ENCODE data around the gene MATCAP1. TPM values are rescaled to one million over a fixed set of nuclear protein-coding genes. Genes with fewer than 3 reads are reported as not detected.

The MATCAP1 gene
- total RNA-seq, 1 donor from 2014 or later: 29.0 TPM

DNA sequence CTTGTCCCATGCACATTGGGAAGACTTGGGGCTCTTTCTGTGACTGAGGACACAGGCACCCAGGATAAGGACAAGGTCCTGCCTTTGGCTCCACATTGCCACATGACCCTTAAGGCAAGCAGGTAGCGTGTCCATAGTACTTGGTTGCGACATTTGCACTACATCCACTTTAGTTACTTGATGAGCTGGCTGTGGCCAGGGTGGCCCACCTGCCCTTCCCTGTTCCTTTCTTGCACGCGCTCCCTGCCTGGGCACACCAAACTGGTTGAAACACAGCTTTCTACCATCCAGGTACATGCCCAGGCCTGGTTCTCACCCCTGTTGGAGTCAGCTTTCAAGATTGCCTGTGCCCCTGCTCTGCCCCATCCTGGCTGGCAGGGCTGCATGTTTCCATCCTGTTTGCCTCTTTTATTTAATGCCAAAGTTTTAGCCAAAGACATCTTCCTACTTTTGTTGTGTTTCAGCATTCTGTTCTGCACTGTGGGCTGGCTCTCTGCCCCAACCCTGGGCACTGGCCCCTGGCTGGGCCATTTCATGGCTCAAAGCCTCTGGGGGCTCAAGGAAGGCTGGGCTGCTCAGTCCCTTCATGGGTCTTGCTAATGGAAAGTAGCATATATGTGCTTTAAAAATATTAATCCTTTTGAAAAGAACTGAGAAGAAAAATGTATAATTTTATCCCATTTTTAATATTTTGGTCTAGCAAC is 36.2 kb downstream of the MATCAP1 start:
- Histone ChIP-seq H3K27me3 (ENCODE audit: low read depth) (peaks cover 12% of the 10 kb centered on the region), H3K4me3 (no peak overlapping the region), H3K27ac (no peak overlapping the region), H3K9me3 (no peaks in the 10 kb centered on the region), H3K36me3 (peaks cover 66% of the 10 kb centered on the region), H3K4me1 (peaks cover 21% of the 10 kb centered on the region)
- intact Hi-C loops (cut with DNase I): no loop called here
- TF ChIP-seq, protein P1, sequence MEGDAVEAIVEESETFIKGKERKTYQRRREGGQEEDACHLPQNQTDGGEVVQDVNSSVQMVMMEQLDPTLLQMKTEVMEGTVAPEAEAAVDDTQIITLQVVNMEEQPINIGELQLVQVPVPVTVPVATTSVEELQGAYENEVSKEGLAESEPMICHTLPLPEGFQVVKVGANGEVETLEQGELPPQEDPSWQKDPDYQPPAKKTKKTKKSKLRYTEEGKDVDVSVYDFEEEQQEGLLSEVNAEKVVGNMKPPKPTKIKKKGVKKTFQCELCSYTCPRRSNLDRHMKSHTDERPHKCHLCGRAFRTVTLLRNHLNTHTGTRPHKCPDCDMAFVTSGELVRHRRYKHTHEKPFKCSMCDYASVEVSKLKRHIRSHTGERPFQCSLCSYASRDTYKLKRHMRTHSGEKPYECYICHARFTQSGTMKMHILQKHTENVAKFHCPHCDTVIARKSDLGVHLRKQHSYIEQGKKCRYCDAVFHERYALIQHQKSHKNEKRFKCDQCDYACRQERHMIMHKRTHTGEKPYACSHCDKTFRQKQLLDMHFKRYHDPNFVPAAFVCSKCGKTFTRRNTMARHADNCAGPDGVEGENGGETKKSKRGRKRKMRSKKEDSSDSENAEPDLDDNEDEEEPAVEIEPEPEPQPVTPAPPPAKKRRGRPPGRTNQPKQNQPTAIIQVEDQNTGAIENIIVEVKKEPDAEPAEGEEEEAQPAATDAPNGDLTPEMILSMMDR (IDR thresholded peaks at IDR 0.05): no peak
- no peak for DNase-seq
- ATAC-seq: no peak

DNA sequence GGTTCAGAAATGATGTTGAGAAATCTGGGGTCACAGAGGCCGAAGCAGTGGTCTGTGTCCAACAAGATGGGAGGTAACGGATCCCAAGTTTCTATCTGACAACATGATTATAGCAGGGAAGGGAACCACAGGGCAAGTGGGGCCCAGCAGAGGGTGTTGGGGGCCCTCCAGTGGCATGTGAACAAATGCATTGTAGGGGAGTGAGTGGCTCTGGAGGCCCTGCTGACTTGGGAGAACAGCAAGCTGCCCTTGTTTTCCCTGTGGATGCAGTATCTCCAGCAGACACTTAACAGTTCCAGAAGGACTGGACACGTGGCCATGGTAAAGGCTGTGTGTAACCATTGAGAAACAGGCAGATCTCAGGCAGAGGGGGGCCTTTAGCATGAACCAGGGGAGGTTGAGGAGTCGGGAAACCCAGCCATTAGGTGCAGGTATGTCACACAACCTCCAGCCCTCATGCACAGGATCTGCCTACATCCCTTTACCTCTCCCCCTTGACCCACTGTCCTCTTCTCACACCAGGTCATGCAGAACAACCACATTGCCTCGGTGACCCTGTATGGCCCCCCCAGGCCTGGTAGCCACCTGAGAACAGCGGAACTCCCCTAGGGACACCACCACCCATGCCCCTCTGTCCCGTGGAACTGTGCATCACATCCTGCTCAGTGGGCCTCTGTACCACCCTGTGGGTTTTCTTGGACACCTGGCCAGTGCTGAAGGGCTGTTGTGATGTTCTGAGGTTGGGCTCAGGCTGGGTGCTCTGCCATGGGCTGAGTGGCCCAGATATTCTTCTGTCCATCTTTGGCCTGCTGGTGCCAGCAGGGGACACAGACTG is 37.0 kb downstream of the MATCAP1 start:
- DNase-seq: no peak
- Histone ChIP-seq H3K9me3 (no peaks in the 10 kb centered on the region), H3K4me1 (peaks cover 21% of the 10 kb centered on the region), H3K36me3 (peaks cover 75% of the 10 kb centered on the region), H3K27ac (no peak overlapping the region), H3K4me3 (no peak overlapping the region), H3K27me3 (ENCODE audit: low read depth) (peaks cover 12% of the 10 kb centered on the region)
- TF ChIP-seq, protein P1 (IDR thresholded peaks at IDR 0.05): no peak
- intact Hi-C loops (cut with DNase I): no loop called here
- no peak for ATAC-seq

- Histone ChIP-seq H3K36me3 (peaks cover 85% of the 10 kb centered on the region), H3K4me3 (no peak overlapping the region), H3K4me1 (peaks cover 14% of the 10 kb centered on the region), H3K9me3 (no peaks in the 10 kb centered on the region), H3K27ac (no peak overlapping the region), H3K27me3 (ENCODE audit: low read depth) (peaks cover 10% of the 10 kb centered on the region)
- intact Hi-C loops (cut with DNase I): no loop called here
- DNase-seq: no peak
- ATAC-seq: no peak
- TF ChIP-seq, protein P1 (IDR thresholded peaks at IDR 0.05): no peak
These were observed 38.0 kb downstream of the MATCAP1 start for GRCh38 chr16:67145746-67146145.

DNA sequence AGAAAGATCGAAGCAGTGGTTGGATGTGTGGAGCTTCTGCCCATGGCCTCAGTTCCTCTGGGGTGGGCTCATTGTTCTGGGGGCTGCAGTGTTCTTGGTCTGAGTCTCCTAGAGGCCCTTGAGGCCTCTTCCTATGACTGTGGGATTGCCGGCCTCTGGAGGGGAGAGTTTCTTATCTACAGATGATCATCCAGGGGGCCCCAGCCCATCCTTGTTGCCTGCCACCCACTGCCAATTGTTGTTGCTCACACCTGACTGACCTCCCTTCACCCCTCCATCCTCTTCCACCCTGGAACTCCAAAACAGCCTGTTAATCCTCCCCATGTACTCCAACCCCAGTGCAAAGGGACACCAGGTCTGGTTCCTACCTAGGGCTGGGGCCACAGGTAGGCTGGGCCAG is 38.8 kb downstream of the MATCAP1 start:
- TF ChIP-seq, protein P1 (IDR thresholded peaks at IDR 0.05): no peak
- DNase-seq (no peak), ATAC-seq (no peak)
- Histone ChIP-seq H3K27me3 (ENCODE audit: low read depth) (peaks cover 2% of the 10 kb centered on the region), H3K27ac (no peak overlapping the region), H3K9me3 (no peaks in the 10 kb centered on the region), H3K4me3 (no peak overlapping the region), H3K36me3 (peaks cover 93% of the 10 kb centered on the region), H3K4me1 (peaks cover 6% of the 10 kb centered on the region)
- intact Hi-C loops (cut with DNase I): no loop called here

DNA sequence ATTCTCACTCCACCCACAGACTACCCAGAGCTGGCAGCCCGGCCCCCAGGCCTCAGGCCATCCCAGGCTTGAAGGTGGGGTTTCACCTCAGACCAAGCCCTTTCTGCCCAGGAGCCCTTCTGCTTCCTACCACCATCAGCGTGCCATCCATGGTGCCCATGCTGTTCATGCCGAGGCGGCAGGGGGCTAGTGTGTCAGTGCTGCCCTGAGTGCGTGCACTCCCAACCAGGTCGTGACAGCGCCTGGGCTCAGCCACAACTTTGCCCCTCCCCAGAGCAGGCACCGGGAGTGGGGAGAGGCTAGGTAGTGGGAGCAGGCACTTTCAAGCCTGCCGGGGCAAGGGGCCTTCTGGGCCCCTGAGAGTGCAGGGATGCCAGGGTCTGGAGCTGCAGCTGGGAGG is 41.4 kb downstream of the MATCAP1 start:
- H3K4me1 ChIP-seq: no peaks in the 10 kb centered on the region
- H3K36me3 ChIP-seq: peaks cover 99% of the 10 kb centered on the region
- ATAC-seq: no peak
- H3K27ac ChIP-seq: no peak overlapping the region
- H3K4me3 ChIP-seq: no peak overlapping the region
- intact Hi-C loops (cut with DNase I): no loop called here
- H3K9me3 ChIP-seq: no peaks in the 10 kb centered on the region
- DNase-seq: no peak
- no peaks in the 10 kb centered on the region for H3K27me3 ChIP-seq (ENCODE audit: low read depth)
- TF ChIP-seq, protein P1 (IDR thresholded peaks at IDR 0.05): no peak
